ENCODE measurements around the gene C9orf72. TPM values are rescaled to one million over a fixed set of nuclear protein-coding genes. Genes with fewer than 3 reads are reported as not detected.

The C9orf72 gene
- total RNA-seq, 2 donors from 2014 or later = 14.2 to 23.4 TPM

- intact Hi-C loops (cut with DNase I) = no loop called here
- WGBS = 100% methylated on average over 1 of the region's 1 CpG
- Histone ChIP-seq H3K27me3 (replicated peaks; ENCODE audit: insufficient read depth) (no peaks in the 10 kb centered on the region), H3K4me3 (no peak overlapping the region), H3K36me3 (peaks cover 0 to 5% of the 10 kb centered on the region in 2 donors), H3K4me1 (replicated peaks) (no peaks in the 10 kb centered on the region), H3K9me3 (no peaks in the 10 kb centered on the region), H3K27ac (no peak overlapping the region)
- DNase-seq (ENCODE audit: low spot score) = no peak
- TF ChIP-seq, protein P1, sequence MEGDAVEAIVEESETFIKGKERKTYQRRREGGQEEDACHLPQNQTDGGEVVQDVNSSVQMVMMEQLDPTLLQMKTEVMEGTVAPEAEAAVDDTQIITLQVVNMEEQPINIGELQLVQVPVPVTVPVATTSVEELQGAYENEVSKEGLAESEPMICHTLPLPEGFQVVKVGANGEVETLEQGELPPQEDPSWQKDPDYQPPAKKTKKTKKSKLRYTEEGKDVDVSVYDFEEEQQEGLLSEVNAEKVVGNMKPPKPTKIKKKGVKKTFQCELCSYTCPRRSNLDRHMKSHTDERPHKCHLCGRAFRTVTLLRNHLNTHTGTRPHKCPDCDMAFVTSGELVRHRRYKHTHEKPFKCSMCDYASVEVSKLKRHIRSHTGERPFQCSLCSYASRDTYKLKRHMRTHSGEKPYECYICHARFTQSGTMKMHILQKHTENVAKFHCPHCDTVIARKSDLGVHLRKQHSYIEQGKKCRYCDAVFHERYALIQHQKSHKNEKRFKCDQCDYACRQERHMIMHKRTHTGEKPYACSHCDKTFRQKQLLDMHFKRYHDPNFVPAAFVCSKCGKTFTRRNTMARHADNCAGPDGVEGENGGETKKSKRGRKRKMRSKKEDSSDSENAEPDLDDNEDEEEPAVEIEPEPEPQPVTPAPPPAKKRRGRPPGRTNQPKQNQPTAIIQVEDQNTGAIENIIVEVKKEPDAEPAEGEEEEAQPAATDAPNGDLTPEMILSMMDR (IDR thresholded peaks at IDR 0.05) = no peak
- TF ChIP-seq POLR2AphosphoS5 (IDR thresholded peaks at IDR 0.05) (no peak), POLR2A (IDR thresholded peaks at IDR 0.05) (no peak)
These were observed 18.6 kb downstream of the C9orf72 start for GRCh38 chr9:27554712-27555111.

- no peak for DNase-seq (ENCODE audit: low spot score)
- intact Hi-C loops (cut with DNase I) = no loop called here
- Histone ChIP-seq H3K36me3 (no peaks in the 10 kb centered on the region), H3K27ac (no peak overlapping the region), H3K9me3 (no peaks in the 10 kb centered on the region), H3K4me1 (replicated peaks) (no peaks in the 10 kb centered on the region), H3K27me3 (replicated peaks; ENCODE audit: insufficient read depth) (no peaks in the 10 kb centered on the region), H3K4me3 (no peak overlapping the region)
- TF ChIP-seq, protein P1 (IDR thresholded peaks at IDR 0.05) = no peak
- TF ChIP-seq POLR2AphosphoS5 (IDR thresholded peaks at IDR 0.05) (no peak), POLR2A (IDR thresholded peaks at IDR 0.05) (no peak)
- 74% methylated on average over 4 of the region's 4 CpGs for WGBS
These were observed 24.0 kb downstream of the C9orf72 start for GRCh38 chr9:27549196-27549755.

GRCh38 chr9:27548055-27548741, 25.1 kb downstream of the C9orf72 start:
- no peaks in the 10 kb centered on the region for H3K36me3 ChIP-seq
- H3K27ac ChIP-seq = no peak overlapping the region
- peak; percentile 16 for TF ChIP-seq POLR2AphosphoS5 (IDR thresholded peaks at IDR 0.05)
- no peak for TF ChIP-seq POLR2A (IDR thresholded peaks at IDR 0.05)
- TF ChIP-seq, protein P1 (IDR thresholded peaks at IDR 0.05) = peak in 3 of 4 experiments; percentile 30 to 67 (median 56)
- H3K4me3 ChIP-seq = no peak overlapping the region
- 21% methylated on average over 10 of the region's 10 CpGs for WGBS
- no peaks in the 10 kb centered on the region for H3K27me3 ChIP-seq (replicated peaks; ENCODE audit: insufficient read depth)
- no peak for DNase-seq (ENCODE audit: low spot score)
- intact Hi-C loops (cut with DNase I) = loop anchor here (1.0 kb wide), 1 partner anchor 215 kb away; no protein-coding TSS in a partner anchor
- H3K9me3 ChIP-seq = no peaks in the 10 kb centered on the region
- no peaks in the 10 kb centered on the region for H3K4me1 ChIP-seq (replicated peaks)

DNA sequence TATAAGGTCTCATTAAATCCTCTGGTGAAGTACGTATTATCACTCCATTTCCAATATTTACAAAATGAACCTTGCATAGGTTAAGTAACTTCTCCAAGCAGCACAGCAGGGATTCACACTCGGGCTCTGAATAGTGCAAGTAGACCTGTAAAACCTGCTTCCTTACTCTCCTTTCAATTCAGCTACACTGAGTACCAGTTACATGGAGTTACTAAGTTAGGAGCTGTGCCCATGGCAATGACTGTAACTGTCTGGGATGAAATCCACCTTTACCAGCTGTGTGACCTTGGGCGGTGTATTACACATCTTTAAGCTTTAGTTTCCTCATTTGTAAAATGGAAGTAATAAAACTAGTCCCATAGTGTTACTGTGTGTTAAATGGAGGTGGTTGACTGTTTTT, 27.8 kb downstream of the C9orf72 start:
- H3K36me3 ChIP-seq = no peaks in the 10 kb centered on the region
- H3K27ac ChIP-seq = no peak overlapping the region
- no peaks in the 10 kb centered on the region for H3K27me3 ChIP-seq (replicated peaks; ENCODE audit: insufficient read depth)
- WGBS = 84% methylated on average over 3 of the region's 3 CpGs
- H3K4me3 ChIP-seq = no peak overlapping the region
- intact Hi-C loops (cut with DNase I) = no loop called here
- no peaks in the 10 kb centered on the region for H3K9me3 ChIP-seq
- no peaks in the 10 kb centered on the region for H3K4me1 ChIP-seq (replicated peaks)
- TF ChIP-seq POLR2AphosphoS5 (IDR thresholded peaks at IDR 0.05) = no peak
- TF ChIP-seq POLR2A (IDR thresholded peaks at IDR 0.05) = no peak
- TF ChIP-seq, protein P1 (IDR thresholded peaks at IDR 0.05) = no peak
- DNase-seq (ENCODE audit: low spot score) = no peak

GRCh38 chr9:27542508-27542907, 30.8 kb downstream of the C9orf72 start:
- peak; percentile 25 for DNase-seq (ENCODE audit: low spot score)
- Histone ChIP-seq H3K4me1 (replicated peaks) (peaks cover 7% of the 10 kb centered on the region), H3K9me3 (no peaks in the 10 kb centered on the region), H3K4me3 (no peak overlapping the region), H3K27me3 (replicated peaks; ENCODE audit: insufficient read depth) (no peaks in the 10 kb centered on the region), H3K36me3 (no peaks in the 10 kb centered on the region), H3K27ac (no peak overlapping the region)
- intact Hi-C loops (cut with DNase I) = no loop called here
- WGBS = 31% methylated on average over 2 of the region's 2 CpGs
- TF ChIP-seq POLR2AphosphoS5 (IDR thresholded peaks at IDR 0.05) (no peak), POLR2A (IDR thresholded peaks at IDR 0.05) (no peak)
- TF ChIP-seq, protein P1 (IDR thresholded peaks at IDR 0.05) = no peak
